Transverse colon (tissue), 3 donors: ENCODE data around the gene MRPL52.

Experiments
- CTCF ChIP-seq, 5 experiments: fragments of 200-600 bp in 3 of 5; fragments of 450-650 bp in 2 of 5; sonication (generic) in 3 of 5; IDR thresholded peaks; 1 replicate in 2 of 5; 2 replicates in 3 of 5; pipeline ENCODE4 v1.5.1; 2016 to 2017; ENCODE audit warnings: antibody characterized with exemption in 5 of 5, inconsistent platforms in 3 of 5, mild to moderate bottlenecking in 2 of 5, moderate library complexity in 1 of 5
- POLR2A ChIP-seq: fragments of 450-650 bp; IDR thresholded peaks from one replicate; pipeline ENCODE4 v1.6.1; 2016; ENCODE audit warnings: antibody characterized with exemption, mild to moderate bottlenecking, moderate library complexity

GRCh38 chr14:22839159-22839779, 9.6 kb downstream of the MRPL52 start:
- TF ChIP-seq POLR2A (no peak), CTCF (IDR thresholded peaks at IDR 0.05) (no peak)
